ENCODE results near the gene TET2. TPM values are rescaled to one million over a fixed set of nuclear protein-coding genes. Genes with fewer than 3 reads are reported as not detected.
A peak's percentile ranks its signal among the peaks of the same experiment; 100 is the strongest.

TET2 gene
- total RNA-seq, 1 donor: 18.1 TPM

DNA sequence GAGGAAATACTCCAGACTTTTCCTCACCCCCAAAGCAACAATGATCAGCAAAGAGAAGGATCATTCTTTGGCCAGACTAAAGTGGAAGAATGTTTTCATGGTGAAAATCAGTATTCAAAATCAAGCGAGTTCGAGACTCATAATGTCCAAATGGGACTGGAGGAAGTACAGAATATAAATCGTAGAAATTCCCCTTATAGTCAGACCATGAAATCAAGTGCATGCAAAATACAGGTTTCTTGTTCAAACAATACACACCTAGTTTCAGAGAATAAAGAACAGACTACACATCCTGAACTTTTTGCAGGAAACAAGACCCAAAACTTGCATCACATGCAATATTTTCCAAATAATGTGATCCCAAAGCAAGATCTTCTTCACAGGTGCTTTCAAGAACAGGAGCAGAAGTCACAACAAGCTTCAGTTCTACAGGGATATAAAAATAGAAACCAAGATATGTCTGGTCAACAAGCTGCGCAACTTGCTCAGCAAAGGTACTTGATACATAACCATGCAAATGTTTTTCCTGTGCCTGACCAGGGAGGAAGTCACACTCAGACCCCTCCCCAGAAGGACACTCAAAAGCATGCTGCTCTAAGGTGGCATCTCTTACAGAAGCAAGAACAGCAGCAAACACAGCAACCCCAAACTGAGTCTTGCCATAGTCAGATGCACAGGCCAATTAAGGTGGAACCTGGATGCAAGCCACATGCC is 89.7 kb downstream of the TET2 start:
- TF ChIP-seq, protein P1, sequence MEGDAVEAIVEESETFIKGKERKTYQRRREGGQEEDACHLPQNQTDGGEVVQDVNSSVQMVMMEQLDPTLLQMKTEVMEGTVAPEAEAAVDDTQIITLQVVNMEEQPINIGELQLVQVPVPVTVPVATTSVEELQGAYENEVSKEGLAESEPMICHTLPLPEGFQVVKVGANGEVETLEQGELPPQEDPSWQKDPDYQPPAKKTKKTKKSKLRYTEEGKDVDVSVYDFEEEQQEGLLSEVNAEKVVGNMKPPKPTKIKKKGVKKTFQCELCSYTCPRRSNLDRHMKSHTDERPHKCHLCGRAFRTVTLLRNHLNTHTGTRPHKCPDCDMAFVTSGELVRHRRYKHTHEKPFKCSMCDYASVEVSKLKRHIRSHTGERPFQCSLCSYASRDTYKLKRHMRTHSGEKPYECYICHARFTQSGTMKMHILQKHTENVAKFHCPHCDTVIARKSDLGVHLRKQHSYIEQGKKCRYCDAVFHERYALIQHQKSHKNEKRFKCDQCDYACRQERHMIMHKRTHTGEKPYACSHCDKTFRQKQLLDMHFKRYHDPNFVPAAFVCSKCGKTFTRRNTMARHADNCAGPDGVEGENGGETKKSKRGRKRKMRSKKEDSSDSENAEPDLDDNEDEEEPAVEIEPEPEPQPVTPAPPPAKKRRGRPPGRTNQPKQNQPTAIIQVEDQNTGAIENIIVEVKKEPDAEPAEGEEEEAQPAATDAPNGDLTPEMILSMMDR (IDR thresholded peaks at IDR 0.05; ENCODE audit: insufficient read depth, low read depth, low read length): no peak
- no peak overlapping the region for H3K4me3 ChIP-seq (ENCODE audit: low read depth, low read length)
- no peak for DNase-seq (ENCODE audit: low read depth)

DNA sequence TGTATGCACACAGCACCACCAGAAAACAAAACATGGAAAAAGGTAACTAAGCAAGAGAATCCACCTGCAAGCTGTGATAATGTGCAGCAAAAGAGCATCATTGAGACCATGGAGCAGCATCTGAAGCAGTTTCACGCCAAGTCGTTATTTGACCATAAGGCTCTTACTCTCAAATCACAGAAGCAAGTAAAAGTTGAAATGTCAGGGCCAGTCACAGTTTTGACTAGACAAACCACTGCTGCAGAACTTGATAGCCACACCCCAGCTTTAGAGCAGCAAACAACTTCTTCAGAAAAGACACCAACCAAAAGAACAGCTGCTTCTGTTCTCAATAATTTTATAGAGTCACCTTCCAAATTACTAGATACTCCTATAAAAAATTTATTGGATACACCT is 90.2 kb downstream of the TET2 start:
- TF ChIP-seq, protein P1 (IDR thresholded peaks at IDR 0.05; ENCODE audit: insufficient read depth, low read depth, low read length): no peak
- no peak overlapping the region for H3K4me3 ChIP-seq (ENCODE audit: low read depth, low read length)

DNA sequence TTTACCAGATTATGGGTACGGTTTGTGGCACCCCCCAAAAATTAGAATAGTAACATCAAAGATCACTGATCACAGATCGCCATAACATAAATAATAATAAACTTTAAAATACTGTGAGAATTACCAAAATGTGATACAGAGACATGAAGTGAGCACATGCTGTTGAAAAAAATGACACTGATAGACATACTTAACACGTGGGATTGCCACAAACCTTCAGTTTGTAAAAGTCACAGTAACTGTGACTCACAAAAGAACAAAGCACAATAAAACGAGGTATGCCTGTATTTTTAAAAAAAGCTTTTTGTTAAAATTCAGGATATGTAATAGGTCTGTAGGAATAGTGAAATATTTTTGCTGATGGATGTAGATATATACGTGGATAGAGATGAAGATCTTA is 93.4 kb downstream of the TET2 start:
- DNase-seq (ENCODE audit: low read depth): no peak
- no peak overlapping the region for H3K4me3 ChIP-seq (ENCODE audit: low read depth, low read length)
- TF ChIP-seq, protein P1 (IDR thresholded peaks at IDR 0.05; ENCODE audit: insufficient read depth, low read depth, low read length): no peak

More for the DNA sequence above, 90.2 kb downstream of the TET2 start:
- no peak for DNase-seq (ENCODE audit: low read depth)

DNA sequence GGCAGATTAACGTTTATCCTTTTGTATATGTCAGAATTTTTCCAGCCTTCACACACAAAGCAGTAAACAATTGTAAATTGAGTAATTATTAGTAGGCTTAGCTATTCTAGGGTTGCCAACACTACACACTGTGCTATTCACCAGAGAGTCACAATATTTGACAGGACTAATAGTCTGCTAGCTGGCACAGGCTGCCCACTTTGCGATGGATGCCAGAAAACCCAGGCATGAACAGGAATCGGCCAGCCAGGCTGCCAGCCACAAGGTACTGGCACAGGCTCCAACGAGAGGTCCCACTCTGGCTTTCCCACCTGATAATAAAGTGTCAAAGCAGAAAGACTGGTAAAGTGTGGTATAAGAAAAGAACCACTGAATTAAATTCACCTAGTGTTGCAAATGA is 94.8 kb downstream of the TET2 start:
- TF ChIP-seq, protein P1 (IDR thresholded peaks at IDR 0.05; ENCODE audit: insufficient read depth, low read depth, low read length): no peak

DNA sequence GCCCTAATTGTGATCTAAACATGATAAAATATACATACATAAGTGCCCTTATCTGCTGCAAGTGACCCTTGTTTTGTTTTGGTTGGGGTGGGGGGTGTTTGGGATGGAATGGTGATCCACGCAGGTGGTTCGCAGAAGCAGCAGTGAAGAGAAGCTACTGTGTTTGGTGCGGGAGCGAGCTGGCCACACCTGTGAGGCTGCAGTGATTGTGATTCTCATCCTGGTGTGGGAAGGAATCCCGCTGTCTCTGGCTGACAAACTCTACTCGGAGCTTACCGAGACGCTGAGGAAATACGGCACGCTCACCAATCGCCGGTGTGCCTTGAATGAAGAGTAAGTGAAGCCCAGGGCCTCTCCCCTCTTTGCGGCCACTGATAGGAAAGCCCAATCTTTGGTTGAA is 96.8 kb downstream of the TET2 start:
- TF ChIP-seq, protein P1 (IDR thresholded peaks at IDR 0.05; ENCODE audit: insufficient read depth, low read depth, low read length): no peak
- DNase-seq (ENCODE audit: low read depth): no peak
- H3K4me3 ChIP-seq (ENCODE audit: low read depth, low read length): no peak overlapping the region

More for the DNA sequence above, 94.8 kb downstream of the TET2 start:
- no peak for DNase-seq (ENCODE audit: low read depth)
- H3K4me3 ChIP-seq (ENCODE audit: low read depth, low read length): no peak overlapping the region

DNA sequence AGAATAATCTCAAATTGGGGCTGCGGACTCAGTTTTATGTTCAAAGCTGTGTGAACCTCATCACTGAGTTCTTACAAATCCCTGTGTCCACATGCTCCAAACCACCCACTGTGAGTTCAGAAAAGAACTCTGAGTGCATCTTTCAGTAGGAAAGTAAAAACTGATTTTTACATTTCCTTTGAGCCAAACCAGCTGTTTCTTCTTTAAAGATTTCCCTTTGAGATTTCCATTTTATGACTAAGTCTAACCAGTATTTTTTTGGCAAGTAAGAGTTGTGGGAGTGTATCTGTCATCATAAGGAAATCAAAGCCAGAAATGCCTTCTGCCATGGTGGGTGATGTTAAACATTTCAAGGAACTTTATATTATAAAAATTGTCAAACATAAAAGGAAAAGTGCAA is 100.0 kb downstream of the TET2 start:
- H3K4me3 ChIP-seq (ENCODE audit: low read depth, low read length): no peak overlapping the region
- peak; percentile 67 for DNase-seq (ENCODE audit: low read depth)
- TF ChIP-seq, protein P1 (IDR thresholded peaks at IDR 0.05; ENCODE audit: insufficient read depth, low read depth, low read length): no peak

DNA sequence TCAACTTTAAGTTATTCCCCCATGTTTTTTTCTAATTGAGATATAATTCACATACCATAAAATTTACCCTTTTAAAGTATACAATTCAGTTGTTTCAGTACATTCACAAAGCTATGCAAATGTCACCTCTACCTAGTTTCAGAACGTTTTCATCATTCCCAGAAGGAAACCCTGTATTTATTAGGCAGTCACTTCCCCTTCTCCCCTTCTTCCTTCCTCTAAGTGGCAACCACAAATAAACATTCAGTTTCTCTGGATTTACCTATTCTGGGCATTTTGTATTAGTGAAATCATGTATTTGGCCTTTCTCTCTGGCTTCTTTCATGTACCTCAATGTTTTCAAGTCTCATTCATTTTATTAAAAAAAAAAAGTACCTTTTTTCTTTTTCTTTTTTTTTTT is 101.9 kb downstream of the TET2 start:
- TF ChIP-seq, protein P1 (IDR thresholded peaks at IDR 0.05; ENCODE audit: insufficient read depth, low read depth, low read length): no peak
- DNase-seq (ENCODE audit: low read depth): no peak
- no peak overlapping the region for H3K4me3 ChIP-seq (ENCODE audit: low read depth, low read length)
